Uterus (tissue), 4 donors: ENCODE results near the gene STAG1. TPM values are rescaled to one million over a fixed set of nuclear protein-coding genes. Genes with fewer than 3 reads are reported as not detected.
"Not testable (repeated sequence)": the region's sequence is repeated elsewhere in the genome, so short reads cannot be mapped to it uniquely, and the experiment has no call there.

Experiments used
- DNase-seq, 2 donors: peaks; one replicate each; pipeline ENCODE4 v3.0.0-alpha.2; 2019 to 2020
- H3K27ac ChIP-seq, 2 donors: fragments of 200-600 bp; sonication (generic); 1 replicate in 1 of 2; 2 replicates in 1 of 2; pipeline ENCODE4 v1.5.1; 2016 to 2018
- H3K27me3 ChIP-seq, 2 donors: fragments of 200-600 bp; sonication (generic); one replicate each; pipeline ENCODE4 v1.5.1; 2018 to 2019; ENCODE audit warnings: control low read depth in 1 of 2
- H3K36me3 ChIP-seq, 2 donors: fragments of 200-600 bp; sonication (generic); one replicate each; pipeline ENCODE4 v1.5.1; 2019; ENCODE audit warnings: control low read depth in 1 of 2
- H3K4me1 ChIP-seq, 2 donors: fragments of 200-600 bp; sonication (generic); one replicate each; pipeline ENCODE4 v1.5.1; 2018 to 2019; ENCODE audit warnings: control low read depth in 1 of 2
- H3K4me3 ChIP-seq, 2 donors: fragments of 200-600 bp; sonication (generic); 1 replicate in 1 of 2; 2 replicates in 1 of 2; pipeline ENCODE4 v1.5.1; 2018 to 2019; ENCODE audit warnings: mild to moderate bottlenecking in 1 of 2
- H3K9me3 ChIP-seq, 2 donors: fragments of 200-600 bp; sonication (generic); one replicate each; pipeline ENCODE4 v1.5.1; 2019; ENCODE audit warnings: control low read depth in 1 of 2
- CTCF ChIP-seq, 4 experiments: fragments of 200-600 bp in 2 of 4; fragments of 450-650 bp in 2 of 4; sonication (generic) in 2 of 4; IDR thresholded peaks; one replicate each; pipeline ENCODE4 v1.5.1; 2016 to 2019; ENCODE audit warnings: antibody characterized with exemption in 4 of 4, mild to moderate bottlenecking in 2 of 4, moderate library complexity in 1 of 4
- POLR2A ChIP-seq, 2 donors: fragments of 450-650 bp; IDR thresholded peaks; one replicate each; pipeline ENCODE4 v1.6.1; 2016; ENCODE audit warnings: antibody characterized with exemption in 2 of 2, mild to moderate bottlenecking in 1 of 2, moderate library complexity in 1 of 2
- intact Hi-C: fragments of 100-400 bp; cut with DNase I; formaldehyde crosslinking; loops from one replicate; pipeline ENCODE4 v1.15.1; 2023; ENCODE audit warnings: low total_unique reads
- total RNA-seq, 4 donors: library from RNA; depleted of rRNA in 3 of 4; stranded (reverse); fragments of >200 nt in 3 of 4; gene quantifications; one replicate each; pipeline versions ENCODE4 v1.1.0 to v1.2.4, GENCODE V29; 2014 to 2023
- donor health status: DM: yes; HTN: yes; CAD: no.

STAG1 gene
- total RNA-seq, 4 donors from 2014 or later = 41.5 to 139 (median 86.0) TPM

- Histone ChIP-seq H3K4me3 (no peak overlapping the region), H3K27ac (no peak overlapping the region), H3K9me3 (peaks cover 0 to 13% of the 10 kb centered on the region in 2 donors), H3K4me1 (no peaks in the 10 kb centered on the region), H3K27me3 (no peaks in the 10 kb centered on the region), H3K36me3 (no peaks in the 10 kb centered on the region)
- DNase-seq = no peak
- intact Hi-C loops = no loop called here
- TF ChIP-seq POLR2A (IDR thresholded peaks at IDR 0.05) = no peak
- TF ChIP-seq CTCF (IDR thresholded peaks at IDR 0.05) = no peak
These were observed 219.4 kb downstream of the STAG1 start for GRCh38 chr3:136532766-136533165.

GRCh38 chr3:136518102-136518501 is 234.1 kb downstream of the STAG1 start:
- DNase-seq = no peak
- TF ChIP-seq CTCF (IDR thresholded peaks at IDR 0.05) (no peak), POLR2A (IDR thresholded peaks at IDR 0.05) (no peak)
- intact Hi-C loops = no loop called here
- Histone ChIP-seq H3K36me3 (peaks cover 0 to 3% of the 10 kb centered on the region in 2 donors), H3K4me3 (no peak overlapping the region), H3K9me3 (no peaks in the 10 kb centered on the region), H3K27me3 (no peaks in the 10 kb centered on the region), H3K4me1 (no peaks in the 10 kb centered on the region), H3K27ac (no peak overlapping the region)

GRCh38 chr3:136516656-136517055 is 235.5 kb downstream of the STAG1 start:
- H3K36me3 ChIP-seq = peaks cover 0 to 3% of the 10 kb centered on the region in 2 donors
- H3K27ac ChIP-seq = no peak overlapping the region
- H3K4me3 ChIP-seq = no peak overlapping the region
- H3K9me3 ChIP-seq = no peaks in the 10 kb centered on the region
- H3K27me3 ChIP-seq = no peaks in the 10 kb centered on the region
- DNase-seq = no peak
- TF ChIP-seq POLR2A (IDR thresholded peaks at IDR 0.05) (no peak), CTCF (IDR thresholded peaks at IDR 0.05) (no peak)
- intact Hi-C loops = no loop called here
- no peaks in the 10 kb centered on the region for H3K4me1 ChIP-seq

GRCh38 chr3:136516095-136516494 is 236.1 kb downstream of the STAG1 start:
- Histone ChIP-seq H3K27me3 (no peaks in the 10 kb centered on the region), H3K36me3 (peaks cover 0 to 3% of the 10 kb centered on the region in 2 donors), H3K27ac (no peak overlapping the region), H3K4me1 (no peaks in the 10 kb centered on the region), H3K9me3 (no peaks in the 10 kb centered on the region), H3K4me3 (no peak overlapping the region)
- no peak for TF ChIP-seq POLR2A (IDR thresholded peaks at IDR 0.05)
- no peak for TF ChIP-seq CTCF (IDR thresholded peaks at IDR 0.05)
- intact Hi-C loops = no loop called here
- no peak for DNase-seq

- H3K4me3 ChIP-seq, DNase-seq, H3K4me1 ChIP-seq, H3K27me3 ChIP-seq, H3K9me3 ChIP-seq, H3K36me3 ChIP-seq, intact Hi-C loops, H3K27ac ChIP-seq: not testable (repeated sequence)
These were observed 237.6 kb downstream of the STAG1 start for GRCh38 chr3:136514533-136514932.

GRCh38 chr3:136513367-136513766 is 238.8 kb downstream of the STAG1 start:
- H3K27me3 ChIP-seq = no peaks in the 10 kb centered on the region
- H3K36me3 ChIP-seq = peaks cover 0 to 3% of the 10 kb centered on the region in 2 donors
- intact Hi-C loops = no loop called here
- TF ChIP-seq CTCF (IDR thresholded peaks at IDR 0.05) (no peak), POLR2A (IDR thresholded peaks at IDR 0.05) (no peak)
- no peak overlapping the region for H3K4me3 ChIP-seq
- no peaks in the 10 kb centered on the region for H3K4me1 ChIP-seq
- no peak for DNase-seq
- peak overlapping the region in 1 of 2 donors; percentile 24 for H3K27ac ChIP-seq
- no peaks in the 10 kb centered on the region for H3K9me3 ChIP-seq
